Omental fat pad (tissue), 4 donors: Measurements from ENCODE around the gene ELAC1. TPM values are rescaled to one million over a fixed set of nuclear protein-coding genes. Genes with fewer than 3 reads are reported as not detected.
"Not testable (repeated sequence)": the region's sequence is repeated elsewhere in the genome, so short reads cannot be mapped to it uniquely, and the experiment has no call there.

ENCODE experiments used
- ATAC-seq: fragments of 150-250 bp; one replicate; pipeline ENCODE4 v1.9.1; 2016; ENCODE audit warnings: mild to moderate bottlenecking, moderate library complexity; ENCODE audit not compliant: low FRiP score
- DNase-seq: peaks from one replicate; pipeline ENCODE4 v3.0.0-alpha.2; 2019; ENCODE audit warnings: low spot score
- CTCF ChIP-seq, 3 donors: fragments of 450-650 bp; IDR thresholded peaks; one replicate each; pipeline ENCODE4 v1.5.1; 2016 to 2017; ENCODE audit warnings: antibody characterized with exemption in 3 of 3, mild to moderate bottlenecking in 3 of 3, moderate library complexity in 2 of 3
- total RNA-seq, 4 donors: library from RNA; depleted of rRNA; stranded (reverse); fragments of >200 nt; gene quantifications; one replicate each; pipeline ENCODE4 v1.1.0, GENCODE V29; 2016

ELAC1 gene
- total RNA-seq, 4 donors from 2014 or later = 4.4 to 8.4 (median 5.5) TPM

- no peak for TF ChIP-seq CTCF (IDR thresholded peaks at IDR 0.05)
- no peak for ATAC-seq
- DNase-seq = no peak
These were observed 2.2 kb downstream of the ELAC1 start for GRCh38 chr18:50970006-50970405.

- DNase-seq, ATAC-seq: not testable (repeated sequence)
These were observed 4.6 kb downstream of the ELAC1 start for GRCh38 chr18:50972404-50972803.

GRCh38 chr18:50973367-50974126 is 5.7 kb downstream of the ELAC1 start:
- ATAC-seq = no peak
- no peak for TF ChIP-seq CTCF (IDR thresholded peaks at IDR 0.05)

GRCh38 chr18:50977037-50977760 is 9.4 kb downstream of the ELAC1 start:
- no peak for ATAC-seq
- no peak for DNase-seq
- no peak for TF ChIP-seq CTCF (IDR thresholded peaks at IDR 0.05)

More at GRCh38 chr18:50973367-50974126, 5.7 kb downstream of the ELAC1 start:
- no peak for DNase-seq

GRCh38 chr18:50981381-50981780 is 13.5 kb downstream of the ELAC1 start:
- ATAC-seq (no peak), DNase-seq (no peak)
- TF ChIP-seq CTCF (IDR thresholded peaks at IDR 0.05) = no peak

- DNase-seq (no peak), ATAC-seq (no peak)
- no peak for TF ChIP-seq CTCF (IDR thresholded peaks at IDR 0.05)
These were observed 14.4 kb downstream of the ELAC1 start for GRCh38 chr18:50982086-50982801.

GRCh38 chr18:50982802-50983179 is 15.0 kb downstream of the ELAC1 start:
- no peak for TF ChIP-seq CTCF (IDR thresholded peaks at IDR 0.05)
- DNase-seq (no peak), ATAC-seq (no peak)
